Activated CD4-positive, alpha-beta memory T cell treated with anti-CD3 and anti-CD28 coated beads for 36 hours (primary cell): ENCODE measurements around the gene SLC27A2. TPM values are rescaled to one million over a fixed set of nuclear protein-coding genes. Genes with fewer than 3 reads are reported as not detected.
"Not testable (repeated sequence)": the region's sequence is repeated elsewhere in the genome, so short reads cannot be mapped to it uniquely, and the experiment has no call there.

ENCODE experiments used
- CTCF ChIA-PET: fragments of 350-600 bp; sonication (Branson Sonifier 250); formaldehyde crosslinking; loops from one replicate; lab custom pipeline; 2021; ENCODE audit warnings: antibody characterized with exemption, inconsistent platforms; lab: Charles Lee
- POLR2A ChIA-PET: fragments of 350-600 bp; sonication (Branson Sonifier 250); formaldehyde crosslinking; loops from one replicate; lab custom pipeline; 2021; ENCODE audit warnings: antibody characterized with exemption; lab: Charles Lee
- DNase-seq: peaks from one replicate; pipeline ENCODE4 v3.0.0-alpha.2; 2020
- H3K27ac Mint-ChIP-seq: one replicate; pipeline ENCODE4 v1.8.0; 2021; ENCODE audit warnings: mixed read lengths
- H3K27me3 Mint-ChIP-seq: one replicate; pipeline ENCODE4 v1.8.0; 2021; ENCODE audit warnings: mixed read lengths
- H3K36me3 Mint-ChIP-seq: one replicate; pipeline ENCODE4 v1.8.0; 2021; ENCODE audit warnings: mixed read lengths
- H3K4me1 Mint-ChIP-seq: one replicate; pipeline ENCODE4 v1.8.0; 2021; ENCODE audit warnings: low read depth, mixed read lengths
- H3K4me3 Mint-ChIP-seq: one replicate; pipeline ENCODE4 v1.8.0; 2021; ENCODE audit warnings: mild to moderate bottlenecking, mixed read lengths
- H3K9me3 Mint-ChIP-seq: one replicate; pipeline ENCODE4 v1.8.0; 2021; ENCODE audit warnings: mixed read lengths
- intact Hi-C: fragments of 100-400 bp; cut with micrococcal nuclease; formaldehyde crosslinking; loops from one replicate; pipeline ENCODE4 v1.15.1; 2023
- total RNA-seq, 2 experiments: library from RNA; stranded (reverse); gene quantifications; one replicate each; pipeline ENCODE4 v1.2.3, GENCODE V29; 2021

SLC27A2 gene
- total RNA-seq, 2 experiments from 2014 or later, result 22.5 to 24.3 TPM

DNA sequence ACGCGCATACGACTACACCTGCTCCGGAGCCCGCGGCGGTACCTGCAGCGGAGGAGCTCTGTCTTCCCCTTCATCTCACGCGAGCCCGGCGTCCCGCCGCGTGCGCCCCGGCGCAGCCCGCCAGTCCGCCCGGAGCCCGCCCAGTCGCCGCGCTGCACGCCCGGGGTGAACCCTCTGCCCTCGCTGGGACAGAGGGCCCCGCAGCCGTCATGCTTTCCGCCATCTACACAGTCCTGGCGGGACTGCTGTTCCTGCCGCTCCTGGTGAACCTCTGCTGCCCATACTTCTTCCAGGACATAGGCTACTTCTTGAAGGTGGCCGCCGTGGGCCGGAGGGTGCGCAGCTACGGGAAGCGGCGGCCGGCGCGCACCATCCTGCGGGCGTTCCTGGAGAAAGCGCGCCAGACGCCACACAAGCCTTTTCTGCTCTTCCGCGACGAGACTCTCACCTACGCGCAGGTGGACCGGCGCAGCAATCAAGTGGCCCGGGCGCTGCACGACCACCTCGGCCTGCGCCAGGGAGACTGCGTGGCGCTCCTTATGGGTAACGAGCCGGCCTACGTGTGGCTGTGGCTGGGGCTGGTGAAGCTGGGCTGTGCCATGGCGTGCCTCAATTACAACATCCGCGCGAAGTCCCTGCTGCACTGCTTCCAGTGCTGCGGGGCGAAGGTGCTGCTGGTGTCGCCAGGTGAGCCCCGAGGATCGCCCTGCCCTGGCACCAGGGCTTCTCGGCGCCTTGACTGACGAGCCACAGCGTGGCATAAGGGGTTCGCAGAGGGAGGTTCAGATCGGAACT, 420 bp downstream of the SLC27A2 start:
- Mint-ChIP-seq H3K27me3 (peaks cover 17% of the 10 kb centered on the region), H3K27ac (peak overlapping the region; percentile 78), H3K4me3 (peak overlapping the region; percentile 98), H3K4me1 (peaks cover 34% of the 10 kb centered on the region), H3K36me3 (peaks cover 18% of the 10 kb centered on the region), H3K9me3 (no peaks in the 10 kb centered on the region)
- DNase-seq, result peak; percentile 68
- CTCF ChIA-PET, result interaction anchor here (0.6 to 3.5 kb wide), 11 partner anchors 31 to 563 kb away, joined by 3 to 26 read pairs (median 4); no protein-coding TSS in a partner anchor
- POLR2A ChIA-PET, result interaction anchor here (1.2 to 2.7 kb wide), 6 partner anchors 46 to 173 kb away, joined by 4 to 24 read pairs (median 7); partner anchors contain the start of gene GABPB1
- intact Hi-C loops, result loop anchor here (1.0 to 5.0 kb wide), 8 partner anchors 47 to 725 kb away; partner anchors contain the start of genes DTWD1 and FAM227B

DNA sequence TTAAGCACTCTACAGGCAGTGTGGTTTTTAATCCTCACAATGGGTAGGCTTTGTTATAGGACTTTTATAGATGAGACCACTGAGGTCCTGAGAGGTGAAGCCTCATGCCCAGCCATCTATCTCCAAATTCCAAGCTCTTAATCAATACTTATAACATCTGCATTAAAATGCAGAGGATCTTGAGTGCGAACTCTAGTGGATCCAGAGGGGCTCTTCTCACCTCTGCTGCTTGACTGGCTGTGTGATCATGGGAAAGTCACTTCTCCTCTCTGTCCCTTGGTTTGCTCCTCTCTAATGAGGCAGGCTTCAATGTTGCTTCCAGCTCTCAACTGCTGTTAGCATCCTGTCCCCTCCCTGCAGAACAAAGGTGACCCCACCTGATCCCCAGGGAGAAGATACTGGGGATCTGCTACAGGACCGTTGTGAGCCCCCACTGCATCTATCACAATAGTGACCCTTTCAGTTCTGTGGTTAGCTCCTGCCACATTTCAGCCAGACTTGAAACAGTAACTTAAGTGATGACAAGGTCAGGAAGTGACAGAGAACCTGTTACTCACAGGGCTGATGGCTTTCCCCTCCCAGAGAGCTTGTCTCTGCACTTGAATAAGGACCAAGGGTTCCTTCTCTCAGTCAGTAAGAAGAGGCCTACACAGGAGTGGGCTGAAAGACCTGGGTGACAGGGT, 1.3 kb downstream of the SLC27A2 start:
- H3K4me3 Mint-ChIP-seq, result peak overlapping the region; percentile 98
- H3K9me3 Mint-ChIP-seq, result no peaks in the 10 kb centered on the region
- ChIA-PET POLR2A (interaction anchor here (1.1 to 2.7 kb wide), 7 partner anchors 25 to 172 kb away, joined by 4 to 24 read pairs (median 5); partner anchors contain the start of gene GABPB1), CTCF (interaction anchor here (0.5 to 3.5 kb wide), 10 partner anchors 31 to 817 kb away, joined by 3 to 26 read pairs (median 3); partner anchors contain the start of gene ATP8B4)
- peak; percentile 60 for DNase-seq
- peaks cover 31% of the 10 kb centered on the region for H3K4me1 Mint-ChIP-seq
- peaks cover 26% of the 10 kb centered on the region for H3K36me3 Mint-ChIP-seq
- peaks cover 15% of the 10 kb centered on the region for H3K27me3 Mint-ChIP-seq
- H3K27ac Mint-ChIP-seq, result peak overlapping the region; percentile 82
- intact Hi-C loops, result loop anchor here (1.0 to 5.0 kb wide), 8 partner anchors 48 to 724 kb away; partner anchors contain the start of genes DTWD1 and FAM227B

DNA sequence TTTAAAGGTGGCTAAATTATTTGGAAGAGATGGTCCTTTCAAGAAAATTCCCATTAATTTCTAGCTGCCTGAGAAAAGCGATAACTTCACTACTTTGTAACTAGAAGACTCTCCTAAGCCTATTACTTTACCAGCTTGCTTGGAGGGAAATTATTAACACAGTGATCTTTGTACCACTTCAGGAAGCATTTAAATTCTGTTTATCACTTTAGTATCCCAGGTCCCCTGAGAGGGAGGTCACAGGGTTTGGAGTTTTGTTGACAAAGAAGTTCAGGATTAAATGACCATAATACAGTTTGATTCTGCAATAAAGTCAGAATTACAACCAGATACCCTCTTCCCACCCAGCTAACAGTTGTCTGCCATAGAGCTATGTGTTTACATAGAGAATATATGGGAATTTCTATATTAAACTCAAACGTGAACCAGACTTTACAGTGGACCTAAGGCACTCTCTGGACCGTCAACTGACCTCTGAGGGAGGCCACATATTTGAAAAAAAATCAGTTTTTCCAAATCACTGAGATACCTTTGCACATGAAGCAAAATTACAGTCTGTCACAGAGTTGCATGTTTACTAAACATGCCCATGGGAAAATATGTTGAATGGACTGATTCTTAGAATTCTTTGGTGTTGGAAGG, 3.0 kb downstream of the SLC27A2 start:
- H3K36me3 Mint-ChIP-seq, result peaks cover 26% of the 10 kb centered on the region
- no peaks in the 10 kb centered on the region for H3K9me3 Mint-ChIP-seq
- intact Hi-C loops, result loop anchor here (5.0 kb wide), 1 partner anchor 702 kb away; no protein-coding TSS in a partner anchor
- no peak overlapping the region for H3K4me3 Mint-ChIP-seq
- H3K4me1 Mint-ChIP-seq, result peaks cover 34% of the 10 kb centered on the region
- ChIA-PET CTCF (interaction anchor here (0.5 to 3.5 kb wide), 3 partner anchors 40 to 688 kb away, joined by 3 to 26 read pairs (median 9); no protein-coding TSS in a partner anchor), POLR2A (interaction anchor here (0.6 kb wide), 2 partner anchors 57 to 1365 kb away, joined by 3 read pairs; no protein-coding TSS in a partner anchor)
- H3K27ac Mint-ChIP-seq, result no peak overlapping the region
- peaks cover 15% of the 10 kb centered on the region for H3K27me3 Mint-ChIP-seq
- DNase-seq, result no peak

DNA sequence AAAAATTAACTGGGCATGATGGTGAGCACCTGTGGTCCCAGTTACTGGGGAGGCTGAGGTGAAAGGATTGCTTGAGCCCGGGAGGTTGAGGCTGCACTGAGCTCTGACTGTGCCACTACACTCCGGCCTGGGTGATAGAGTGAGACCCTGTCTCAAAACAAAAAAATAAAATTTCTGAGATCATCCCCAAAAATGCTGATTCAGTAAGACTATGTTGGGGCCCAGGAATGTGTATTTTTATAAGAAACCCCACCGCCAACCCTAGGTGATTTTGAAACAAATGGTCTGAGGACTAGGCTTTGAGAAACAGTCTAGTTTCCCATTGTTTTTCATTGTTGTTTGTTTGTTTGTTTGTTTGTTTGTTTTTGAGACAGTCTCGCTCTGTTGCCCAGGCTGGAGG, 4.1 kb downstream of the SLC27A2 start:
- Mint-ChIP-seq H3K27ac (no peak overlapping the region), H3K4me3 (no peak overlapping the region), H3K36me3 (peaks cover 28% of the 10 kb centered on the region), H3K27me3 (peaks cover 5% of the 10 kb centered on the region), H3K9me3 (no peaks in the 10 kb centered on the region), H3K4me1 (peaks cover 28% of the 10 kb centered on the region)
- no peak for DNase-seq
- CTCF ChIA-PET, result interaction anchor here (0.8 kb wide), 1 partner anchor 130 kb away, joined by 3 read pairs; no protein-coding TSS in a partner anchor
- intact Hi-C loops, result no loop called here
- POLR2A ChIA-PET, result interaction anchor here (0.6 kb wide), 1 partner anchor 1364 kb away, joined by 3 read pairs; no protein-coding TSS in a partner anchor

DNA sequence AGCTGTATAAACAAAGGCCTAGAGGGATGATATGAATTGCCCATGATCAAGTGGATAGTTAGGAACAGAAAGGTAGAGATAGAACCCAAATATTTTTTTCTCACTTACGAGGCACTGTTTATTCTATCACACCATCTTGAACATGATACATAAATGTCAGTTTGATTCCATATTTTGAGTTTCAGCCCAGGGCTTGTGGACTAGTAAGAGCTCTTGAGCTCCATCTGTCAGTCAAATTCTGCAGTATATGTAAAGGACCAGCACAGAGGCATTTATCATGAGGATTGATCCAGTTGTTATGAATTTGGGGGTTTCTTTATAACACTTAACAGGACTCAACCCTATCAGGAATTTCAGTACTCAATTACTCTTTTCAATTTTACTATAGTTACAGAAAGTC, 4.8 kb downstream of the SLC27A2 start:
- no peaks in the 10 kb centered on the region for H3K9me3 Mint-ChIP-seq
- no peak overlapping the region for H3K27ac Mint-ChIP-seq
- intact Hi-C loops, result no loop called here
- peaks cover 30% of the 10 kb centered on the region for H3K36me3 Mint-ChIP-seq
- no peaks in the 10 kb centered on the region for H3K27me3 Mint-ChIP-seq
- H3K4me1 Mint-ChIP-seq, result peaks cover 23% of the 10 kb centered on the region
- ChIA-PET CTCF (interaction anchor here (0.8 to 1.3 kb wide), 2 partner anchors 127 to 129 kb away, joined by 3 to 4 read pairs; no protein-coding TSS in a partner anchor), POLR2A (no interaction called here)
- H3K4me3 Mint-ChIP-seq, result no peak overlapping the region
- no peak for DNase-seq

DNA sequence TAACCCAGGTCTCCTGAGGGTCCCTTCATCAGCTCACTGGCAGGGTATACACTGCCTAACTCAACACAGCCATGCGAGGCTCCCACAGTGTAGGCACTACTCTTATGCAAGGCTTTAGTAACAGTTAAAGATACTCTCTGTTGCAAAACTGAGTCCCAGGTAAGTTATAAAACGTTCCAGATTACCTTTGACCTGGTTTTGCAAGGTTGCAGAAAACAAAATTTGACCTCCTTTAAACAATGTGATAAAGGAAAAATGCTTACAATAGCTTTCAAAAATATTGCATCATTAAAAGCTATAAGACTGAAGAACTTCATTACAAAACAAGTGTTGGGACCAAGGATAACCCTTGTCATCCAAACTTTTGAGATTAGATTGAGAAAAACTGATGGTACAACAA, 5.5 kb downstream of the SLC27A2 start:
- no peak overlapping the region for H3K4me3 Mint-ChIP-seq
- peaks cover 30% of the 10 kb centered on the region for H3K36me3 Mint-ChIP-seq
- ChIA-PET POLR2A (no interaction called here), CTCF (interaction anchor here (0.6 to 1.3 kb wide), 2 partner anchors 127 to 142 kb away, joined by 3 to 4 read pairs; no protein-coding TSS in a partner anchor)
- peaks cover 23% of the 10 kb centered on the region for H3K4me1 Mint-ChIP-seq
- H3K9me3 Mint-ChIP-seq, result no peaks in the 10 kb centered on the region
- H3K27ac Mint-ChIP-seq, result no peak overlapping the region
- no peak for DNase-seq
- H3K27me3 Mint-ChIP-seq, result no peaks in the 10 kb centered on the region
- intact Hi-C loops, result no loop called here

DNA sequence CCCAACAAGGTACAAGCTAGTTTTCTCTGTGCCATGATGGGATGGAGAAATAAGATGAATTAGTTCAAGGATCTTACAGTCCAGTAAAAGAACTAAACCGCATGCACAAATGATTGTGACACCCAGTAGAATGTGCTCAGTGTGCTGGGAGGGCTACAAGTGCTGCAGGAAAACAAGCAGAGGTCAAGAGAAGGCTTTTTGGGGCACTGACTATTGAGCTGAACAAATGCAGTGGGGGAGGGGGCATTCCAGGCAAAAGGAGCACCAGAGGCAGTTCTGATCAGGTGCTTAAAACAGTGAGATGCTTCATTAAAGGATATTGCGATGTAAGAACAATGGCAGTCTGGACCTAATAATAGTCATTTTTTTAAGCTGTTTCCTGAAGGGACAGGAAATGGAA, 6.0 kb downstream of the SLC27A2 start:
- ChIA-PET POLR2A (no interaction called here), CTCF (interaction anchor here (0.6 kb wide), 1 partner anchor 142 kb away, joined by 3 read pairs; no protein-coding TSS in a partner anchor)
- H3K9me3 Mint-ChIP-seq, result no peaks in the 10 kb centered on the region
- intact Hi-C loops, result no loop called here
- H3K4me3 Mint-ChIP-seq, result no peak overlapping the region
- H3K4me1 Mint-ChIP-seq, result peaks cover 20% of the 10 kb centered on the region
- peaks cover 30% of the 10 kb centered on the region for H3K36me3 Mint-ChIP-seq
- H3K27me3 Mint-ChIP-seq, result no peaks in the 10 kb centered on the region
- no peak for DNase-seq
- H3K27ac Mint-ChIP-seq, result no peak overlapping the region

DNA sequence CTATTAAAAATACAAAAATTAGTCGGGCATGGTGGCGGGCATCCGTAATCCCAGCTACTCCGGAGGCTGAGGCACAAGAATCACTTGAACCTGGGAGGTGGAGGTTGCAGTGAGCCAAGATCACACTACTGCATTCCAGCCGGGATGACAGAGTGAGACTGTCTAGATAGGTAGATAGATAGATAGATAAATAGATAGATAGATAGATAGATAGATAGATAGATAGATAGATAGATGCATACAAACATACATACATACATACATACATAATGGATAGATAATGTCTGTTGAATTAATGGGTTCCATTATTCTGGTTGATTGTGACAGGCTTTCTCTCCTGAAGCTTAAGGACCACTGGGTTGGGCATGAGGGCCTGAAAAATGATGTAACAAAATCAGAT, 6.8 kb downstream of the SLC27A2 start:
- intact Hi-C loops, H3K27me3 Mint-ChIP-seq, POLR2A ChIA-PET, H3K27ac Mint-ChIP-seq, CTCF ChIA-PET, DNase-seq, H3K9me3 Mint-ChIP-seq, H3K4me3 Mint-ChIP-seq: not testable (repeated sequence)
- Mint-ChIP-seq H3K36me3 (peaks cover 30% of the 10 kb centered on the region), H3K4me1 (peaks cover 14% of the 10 kb centered on the region)

DNA sequence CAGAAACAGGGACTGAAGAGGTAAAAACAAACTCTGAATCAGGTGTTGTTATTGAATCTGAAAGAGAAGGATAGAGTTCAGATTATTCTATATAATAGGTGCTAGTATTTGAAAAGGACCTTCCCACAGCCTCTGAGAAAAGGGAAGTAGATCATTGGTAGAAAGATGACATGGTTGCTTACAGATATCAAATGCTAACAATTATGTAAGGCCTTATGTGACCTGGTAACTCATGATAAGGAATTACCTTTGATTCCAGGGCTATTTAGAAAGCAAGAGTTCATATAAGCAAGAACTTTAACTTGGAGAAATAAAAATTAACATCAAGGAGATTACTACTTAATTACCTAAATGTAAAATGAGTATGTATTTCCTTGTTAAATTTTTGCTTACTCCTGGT, 7.6 kb downstream of the SLC27A2 start:
- POLR2A ChIA-PET, result no interaction called here
- Mint-ChIP-seq H3K4me1 (peaks cover 11% of the 10 kb centered on the region), H3K4me3 (no peak overlapping the region), H3K27me3 (no peaks in the 10 kb centered on the region), H3K36me3 (peaks cover 30% of the 10 kb centered on the region), H3K9me3 (no peaks in the 10 kb centered on the region), H3K27ac (no peak overlapping the region)
- intact Hi-C loops, result no loop called here
- no peak for DNase-seq
- CTCF ChIA-PET, result no interaction called here

DNA sequence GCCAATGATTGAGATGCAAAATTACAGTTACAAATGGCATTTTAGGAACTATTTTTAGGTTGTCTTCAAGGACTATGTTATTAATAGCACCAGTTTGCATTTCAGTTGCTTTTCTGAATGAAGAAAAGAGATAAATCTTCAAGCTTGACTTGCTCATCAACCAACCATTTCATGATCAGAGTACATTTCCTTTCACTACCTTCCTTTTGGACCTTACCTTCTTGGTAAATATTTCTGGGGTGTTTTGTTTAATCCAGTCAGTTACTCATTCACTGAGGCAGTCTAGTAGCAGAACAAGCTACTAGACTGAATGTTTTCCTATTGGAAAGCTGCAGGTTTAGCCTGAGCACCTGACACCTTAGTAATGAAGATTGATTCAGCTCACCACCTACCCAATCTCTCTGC, 8.2 kb downstream of the SLC27A2 start:
- Mint-ChIP-seq H3K36me3 (peaks cover 27% of the 10 kb centered on the region), H3K27me3 (no peaks in the 10 kb centered on the region), H3K4me3 (no peak overlapping the region), H3K4me1 (peaks cover 11% of the 10 kb centered on the region), H3K9me3 (no peaks in the 10 kb centered on the region), H3K27ac (no peak overlapping the region)
- ChIA-PET CTCF (no interaction called here), POLR2A (interaction anchor here (0.9 kb wide), 1 partner anchor 9 kb away, joined by 5 read pairs; no protein-coding TSS in a partner anchor)
- intact Hi-C loops, result no loop called here
- no peak for DNase-seq

DNA sequence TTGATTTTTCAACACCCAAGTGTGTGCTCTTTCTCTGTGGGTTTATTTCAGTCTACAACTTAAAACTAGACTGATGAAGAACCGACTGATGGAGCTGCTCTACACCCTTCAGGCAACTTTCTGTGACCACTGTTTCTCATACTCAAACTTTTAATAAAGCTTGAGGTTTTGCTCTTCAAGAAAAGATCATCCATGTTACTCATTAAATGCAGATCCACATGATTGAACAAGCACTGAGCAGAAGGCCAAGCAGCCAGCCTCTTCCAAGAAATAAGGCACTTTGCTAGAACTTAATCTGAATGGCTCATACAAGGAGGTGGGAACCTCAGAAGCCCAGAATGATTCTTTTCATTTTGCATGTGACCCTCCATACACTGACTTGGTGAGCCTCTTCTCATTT, 8.7 kb downstream of the SLC27A2 start:
- intact Hi-C loops, result no loop called here
- Mint-ChIP-seq H3K27me3 (no peaks in the 10 kb centered on the region), H3K27ac (no peak overlapping the region), H3K9me3 (no peaks in the 10 kb centered on the region), H3K4me3 (no peak overlapping the region), H3K36me3 (peaks cover 26% of the 10 kb centered on the region), H3K4me1 (peaks cover 11% of the 10 kb centered on the region)
- CTCF ChIA-PET, result no interaction called here
- POLR2A ChIA-PET, result interaction anchor here (0.9 kb wide), 1 partner anchor 8 kb away, joined by 5 read pairs; no protein-coding TSS in a partner anchor
- DNase-seq, result peak; percentile 23
